Ovary (tissue), 9 donors: ENCODE results near the gene FNTB. TPM values are rescaled to one million over a fixed set of nuclear protein-coding genes. Genes with fewer than 3 reads are reported as not detected.

Experiments used
- DNase-seq, 5 donors: peaks; one replicate each; pipeline ENCODE4 v3.0.0-alpha.2; 2019 to 2020
- H3K27ac ChIP-seq, 2 donors: fragments of 200-600 bp; one replicate each; pipeline versions ENCODE4 v1.5.1 to v1.8.0; 2019 to 2022
- H3K27me3 ChIP-seq: fragments of 200-600 bp; one replicate; pipeline ENCODE4 v1.8.0; 2022
- H3K36me3 ChIP-seq: fragments of 200-600 bp; sonication (generic); one replicate; pipeline ENCODE4 v1.5.1; 2019
- H3K4me1 ChIP-seq: one replicate; pipeline ENCODE4 v1.8.1; 2013; ENCODE audit warnings: mild to moderate bottlenecking, moderate library complexity; ENCODE audit not compliant: insufficient read depth
- H3K4me3 ChIP-seq: fragments of 200-600 bp; sonication (generic); one replicate; pipeline ENCODE4 v1.5.1; 2017
- H3K9me3 ChIP-seq, 2 donors: fragments of 200-600 bp in 1 of 2; sonication (generic) in 1 of 2; one replicate each; pipeline versions ENCODE4 v1.5.1 to v1.8.1; 2013 to 2019; ENCODE audit warnings: mild to moderate bottlenecking in 1 of 2, moderate library complexity in 1 of 2
- EP300 ChIP-seq: sonication (generic); formaldehyde crosslinking; IDR thresholded peaks from one replicate; pipeline ENCODE4 v1.6.1; 2017; ENCODE audit warnings: antibody characterized with exemption
- POLR2A ChIP-seq: fragments of 450-650 bp; IDR thresholded peaks from one replicate; pipeline ENCODE4 v1.6.1; 2017; ENCODE audit warnings: antibody characterized with exemption, mild to moderate bottlenecking, moderate library complexity
- WGBS, 3 donors: extraction: QIAGEN DNeasy Blood & Tissue Kit in 1 of 3; methylation state at CpG; one replicate each; pipeline versions ENCODE4 v1.1.5 to v1.1.7; 2013 to 2017; 5-methylcytosine and 5-hydroxymethylcytosine counted together
- intact Hi-C, 4 donors: fragments of 100-400 bp; cut with DNase I; formaldehyde crosslinking; loops; one replicate each; pipeline versions ENCODE4 v1.11.0 to v1.15.1; 2022 to 2023
- polyA plus RNA-seq, 2 donors: library from polyadenylated mRNA; stranded (reverse); fragments of 200-250 nt in 1 of 2; fragments of 350-450 nt in 1 of 2; fragmentation: Illumina TruSeq in 1 of 2; extraction: RNeasy Lipid Tissue Mini Kit (QIAGEN cat#74804) in 1 of 2; gene quantifications; one replicate each; pipeline ENCODE4 v1.2.3, GENCODE V29; 2013 to 2014
- total RNA-seq, 7 donors: library from RNA; depleted of rRNA in 2 of 7; stranded (reverse); fragments of >200 nt in 2 of 7; fragmentation: NEBNext Ultra II Directional in 3 of 7; extraction: Animal tissue kit (Norgen Biotek cat#: 25700) in 3 of 7; gene quantifications; one replicate each; pipeline versions ENCODE4 v1.1.0 to v1.2.4, GENCODE V29; 2016 to 2023
- TF ChIP-seq, protein P1 (sequence below), 3 donors: fragments of 450-650 bp in 2 of 3; fragments of 200-600 bp in 1 of 3; IDR thresholded peaks; one replicate each; pipeline versions ENCODE4 v1.5.1 to v1.8.0; 2016 to 2022; ENCODE audit warnings: antibody characterized with exemption in 3 of 3, mild to moderate bottlenecking in 1 of 3
- donor health status: DM: no; HTN: no; CAD: no; lungs with moderate emphysema.
- donor health status: DM: no; HTN: no; CAD: no.
- donor health status: Bipolar disorder and iron deficiency.
- donor health status: DM: yes; HTN: yes; CAD: no.
- donor health status: DM: no; HTN: no; CAD: no.
- donor health status: DM: yes; HTN: yes; CAD: no.

FNTB gene
- total and polyA plus RNA-seq, 9 donors: 8.0 to 19.0 (median 14.1) TPM

DNA sequence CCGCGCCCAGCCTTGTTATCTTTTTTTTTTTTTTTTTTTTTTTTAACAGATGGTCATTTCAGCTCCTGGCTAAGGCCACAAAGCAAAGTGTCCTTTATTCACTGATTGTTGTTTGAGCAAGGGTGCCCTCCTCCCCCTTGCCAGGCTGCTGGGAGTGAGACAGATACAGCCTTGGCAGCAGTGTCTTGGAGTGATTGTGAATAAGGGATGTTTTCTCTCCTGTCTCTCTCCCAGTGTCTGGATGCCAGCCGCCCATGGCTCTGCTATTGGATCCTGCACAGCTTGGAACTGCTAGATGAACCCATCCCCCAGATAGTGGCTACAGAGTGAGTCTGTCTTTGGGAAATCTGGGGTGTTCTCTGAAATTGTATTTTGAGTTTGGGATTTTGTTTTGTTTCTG lies 28.7 kb downstream of the FNTB start:
- intact Hi-C loops: no loop called here
- 81 to 85% (median 82%) methylated on average over 3 of the region's 3 CpGs for WGBS, 3 donors
- Histone ChIP-seq H3K4me3 (no peak overlapping the region), H3K4me1 (peaks cover 2% of the 10 kb centered on the region), H3K9me3 (no peaks in the 10 kb centered on the region), H3K27ac (no peak overlapping the region), H3K27me3 (no peaks in the 10 kb centered on the region), H3K36me3 (no peaks in the 10 kb centered on the region)
- TF ChIP-seq, protein P1, sequence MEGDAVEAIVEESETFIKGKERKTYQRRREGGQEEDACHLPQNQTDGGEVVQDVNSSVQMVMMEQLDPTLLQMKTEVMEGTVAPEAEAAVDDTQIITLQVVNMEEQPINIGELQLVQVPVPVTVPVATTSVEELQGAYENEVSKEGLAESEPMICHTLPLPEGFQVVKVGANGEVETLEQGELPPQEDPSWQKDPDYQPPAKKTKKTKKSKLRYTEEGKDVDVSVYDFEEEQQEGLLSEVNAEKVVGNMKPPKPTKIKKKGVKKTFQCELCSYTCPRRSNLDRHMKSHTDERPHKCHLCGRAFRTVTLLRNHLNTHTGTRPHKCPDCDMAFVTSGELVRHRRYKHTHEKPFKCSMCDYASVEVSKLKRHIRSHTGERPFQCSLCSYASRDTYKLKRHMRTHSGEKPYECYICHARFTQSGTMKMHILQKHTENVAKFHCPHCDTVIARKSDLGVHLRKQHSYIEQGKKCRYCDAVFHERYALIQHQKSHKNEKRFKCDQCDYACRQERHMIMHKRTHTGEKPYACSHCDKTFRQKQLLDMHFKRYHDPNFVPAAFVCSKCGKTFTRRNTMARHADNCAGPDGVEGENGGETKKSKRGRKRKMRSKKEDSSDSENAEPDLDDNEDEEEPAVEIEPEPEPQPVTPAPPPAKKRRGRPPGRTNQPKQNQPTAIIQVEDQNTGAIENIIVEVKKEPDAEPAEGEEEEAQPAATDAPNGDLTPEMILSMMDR (IDR thresholded peaks at IDR 0.05): no peak
- no peak for TF ChIP-seq POLR2A
- no peak for TF ChIP-seq EP300
- no peak for DNase-seq

DNA sequence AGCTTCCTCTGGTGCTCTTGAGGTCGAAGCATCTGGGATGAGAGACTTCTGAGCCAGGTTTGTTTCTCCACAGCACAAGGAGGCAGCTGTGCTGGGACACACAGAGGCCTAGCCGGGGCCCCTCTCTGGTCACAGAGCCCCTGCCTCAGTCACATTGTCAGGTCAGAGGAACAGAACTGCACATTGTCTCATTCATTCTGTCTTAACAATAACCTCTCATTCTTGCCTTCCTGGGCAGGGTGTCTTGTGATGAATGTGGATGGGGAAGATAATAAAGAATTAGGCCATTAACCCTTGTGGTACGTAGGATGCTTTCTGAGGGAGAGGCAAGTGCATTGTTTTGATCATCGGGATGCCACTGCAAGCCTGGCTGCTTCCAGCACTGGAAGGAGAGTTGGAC lies 29.8 kb downstream of the FNTB start:
- Histone ChIP-seq H3K27ac (no peak overlapping the region), H3K27me3 (no peaks in the 10 kb centered on the region), H3K9me3 (no peaks in the 10 kb centered on the region), H3K36me3 (no peaks in the 10 kb centered on the region), H3K4me1 (peaks cover 2% of the 10 kb centered on the region), H3K4me3 (no peak overlapping the region)
- 85 to 91% (median 87%) methylated on average over 4 of the region's 4 CpGs for WGBS, 3 donors
- DNase-seq: no peak
- intact Hi-C loops: no loop called here
- TF ChIP-seq EP300 (no peak), POLR2A (no peak)
- TF ChIP-seq, protein P1 (IDR thresholded peaks at IDR 0.05): no peak

DNA sequence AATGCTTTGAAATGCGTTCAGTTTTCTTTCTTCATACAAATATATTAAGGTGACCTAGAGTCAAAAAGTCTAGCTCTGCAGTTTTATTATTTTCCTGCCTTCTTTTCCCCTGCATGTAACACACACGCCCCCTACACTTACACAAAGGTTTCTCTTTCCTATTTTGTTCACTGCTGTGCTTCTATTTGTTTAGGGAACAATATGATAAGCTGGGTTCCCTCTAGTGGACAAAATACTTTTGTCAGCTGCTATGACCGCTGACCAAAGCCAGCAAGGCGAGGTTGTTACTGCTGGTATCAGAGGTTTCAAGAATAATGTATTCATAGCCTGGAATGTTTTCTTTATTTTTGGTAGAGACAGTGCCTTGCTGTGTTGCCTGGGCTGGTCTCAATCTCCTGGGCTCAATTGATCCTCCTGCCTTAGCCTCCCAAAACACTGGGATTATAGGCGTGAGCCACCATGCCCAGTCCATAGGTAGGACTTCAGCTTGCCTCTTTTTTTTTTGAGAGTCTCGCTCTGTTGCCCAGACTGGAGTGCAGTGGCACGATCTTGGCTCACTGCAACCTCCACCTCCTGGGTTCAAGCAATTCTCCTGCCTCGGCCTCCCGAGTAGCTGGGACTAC lies 33.4 kb downstream of the FNTB start:
- WGBS, 3 donors: 53 to 56% (median 54%) methylated on average over 9 of the region's 9 CpGs
- DNase-seq: peak in 2 of 5 donors; percentile 15 to 38
- no peak overlapping the region for H3K4me3 ChIP-seq
- TF ChIP-seq, protein P1 (IDR thresholded peaks at IDR 0.05): peak; percentile 48 to 54 (median 51)
- no peak for TF ChIP-seq EP300
- TF ChIP-seq POLR2A: no peak
- H3K27ac ChIP-seq: no peak overlapping the region
- H3K9me3 ChIP-seq: no peaks in the 10 kb centered on the region
- no peaks in the 10 kb centered on the region for H3K27me3 ChIP-seq
- intact Hi-C loops: no loop called here
- peaks cover 2% of the 10 kb centered on the region for H3K4me1 ChIP-seq
- H3K36me3 ChIP-seq: no peaks in the 10 kb centered on the region

DNA sequence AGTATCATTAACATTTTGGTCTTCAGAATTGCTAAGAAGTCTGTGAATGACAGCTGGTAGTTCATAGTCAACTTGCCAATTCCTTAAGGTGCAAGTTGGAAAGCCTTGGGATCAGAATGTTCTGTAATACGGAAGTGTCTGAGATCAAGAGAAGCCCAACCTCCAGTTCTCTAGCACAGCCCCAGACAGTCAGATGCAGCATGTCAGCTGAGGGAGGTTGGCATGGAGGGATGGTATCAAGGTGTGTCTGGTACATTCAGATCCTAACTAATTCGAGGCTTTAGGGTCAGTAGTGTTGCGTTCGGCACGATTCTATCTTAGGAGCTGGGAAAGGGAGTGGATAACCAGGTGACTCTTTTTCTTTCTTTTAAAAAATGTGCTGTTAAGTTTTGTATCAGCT lies 38.3 kb downstream of the FNTB start:
- intact Hi-C loops: no loop called here
- Histone ChIP-seq H3K4me3 (no peak overlapping the region), H3K36me3 (no peaks in the 10 kb centered on the region), H3K27ac (no peak overlapping the region), H3K9me3 (no peaks in the 10 kb centered on the region), H3K27me3 (no peaks in the 10 kb centered on the region), H3K4me1 (peaks cover 2% of the 10 kb centered on the region)
- DNase-seq: no peak
- WGBS, 3 donors: 61 to 73% (median 70%) methylated on average over 5 of the region's 5 CpGs
- TF ChIP-seq, protein P1 (IDR thresholded peaks at IDR 0.05): no peak
- no peak for TF ChIP-seq POLR2A
